H1 (cell line): Measurements from ENCODE around the gene CLDN15. TPM values are rescaled to one million over a fixed set of nuclear protein-coding genes. Genes with fewer than 3 reads are reported as not detected.

Experiments
- SIX5 ChIP-seq: IDR thresholded peaks from 2 replicates; pipeline ENCODE4 v1.6.1; 2011; ENCODE audit warnings: mild to moderate bottlenecking, low read depth, low read length
- SRF ChIP-seq: IDR thresholded peaks from 2 replicates; pipeline ENCODE4 v1.6.1; 2011; ENCODE audit warnings: mild to moderate bottlenecking, low read depth, low read length, moderate library complexity
- TAF7 ChIP-seq: optimal IDR thresholded peaks from 2 replicates; pipeline ENCODE3; 2011; ENCODE audit warnings: low read depth, mild to moderate bottlenecking, inconsistent platforms, low read length, moderate library complexity, borderline replicate concordance
- polyA plus RNA-seq, 7 experiments: library from polyadenylated mRNA; depleted of rRNA in 3 of 7; stranded (reverse) in 5 of 7; unstranded in 2 of 7; fragments of >200 nt in 5 of 7; fragments of 200-250 nt in 2 of 7; gene quantifications; 1 replicate in 5 of 7; 2 replicates in 1 of 7; 4 replicates in 1 of 7; pipeline versions ENCODE4 v1.2.1 to v1.2.3, GENCODE V29; 2011 to 2013; ENCODE audit warnings: missing spikeins in 2 of 7, mixed read lengths in 2 of 7
- total RNA-seq: library from RNA; stranded (reverse); fragmentation: NEBNext Ultra II Directional; extraction: Animal tissue kit (Norgen Biotek cat#: 25700); gene quantifications from 2 replicates; pipeline ENCODE4 v1.2.1, GENCODE V29; 2021

CLDN15 gene
- total and polyA plus RNA-seq, 2 of the 8 experiments (the other 6 are each of a cell fraction or from before 2014, with no cell fraction given), result 5.5 to 7.6 TPM

GRCh38 chr7:101250324-101250723 is 12.7 kb upstream of the CLDN15 start (continued):
- no peak for TF ChIP-seq SRF
- TF ChIP-seq TAF7, result no peak
- TF ChIP-seq SIX5, result no peak
- TF ChIP-seq, all 59 proteins: peak for 0
